GM21825 (cell line): ENCODE measurements around the gene PCTP.

ENCODE experiments used
- ATAC-seq: cut with Tn5 transposase; IDR thresholded peaks from one replicate; pipeline ENCODE4 v1.9.1; 2021; ENCODE audit warnings: mild to moderate bottlenecking, moderate library complexity; ENCODE audit not compliant: unreplicated experiment

PCTP gene

DNA sequence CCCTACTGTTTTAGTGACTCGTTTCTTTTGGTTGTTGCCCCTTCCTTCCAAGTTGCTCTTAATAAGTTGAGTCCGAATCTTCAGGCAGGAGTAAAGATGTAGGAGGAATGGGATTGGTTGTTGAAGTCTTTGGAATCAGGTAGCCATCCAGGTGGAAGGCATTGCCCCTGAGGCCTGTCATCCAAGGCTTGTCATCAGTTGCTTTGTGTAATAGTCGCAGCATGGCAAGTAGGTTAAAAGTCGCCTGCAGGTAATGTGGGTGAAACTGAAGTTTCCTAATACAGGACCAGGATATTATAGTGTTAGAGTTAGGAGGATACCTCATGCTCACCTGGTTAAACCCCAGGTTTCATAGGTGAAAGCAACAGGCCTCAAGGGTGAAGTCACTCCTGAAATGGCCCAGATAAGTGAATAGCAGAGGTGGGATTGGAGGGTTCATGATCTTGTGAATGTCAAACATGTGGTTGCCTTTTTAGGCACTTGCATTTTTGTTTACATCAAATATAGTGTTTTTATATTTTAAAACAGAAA, 934 bp downstream of the PCTP start:
- ATAC-seq = no peak

GRCh38 chr17:55756689-55757088, 5.8 kb downstream of the PCTP start:
- no peak for ATAC-seq

GRCh38 chr17:55757659-55758058, 6.8 kb downstream of the PCTP start:
- ATAC-seq = no peak

- ATAC-seq = no peak
These were observed 7.3 kb downstream of the PCTP start for GRCh38 chr17:55758171-55758570.

DNA sequence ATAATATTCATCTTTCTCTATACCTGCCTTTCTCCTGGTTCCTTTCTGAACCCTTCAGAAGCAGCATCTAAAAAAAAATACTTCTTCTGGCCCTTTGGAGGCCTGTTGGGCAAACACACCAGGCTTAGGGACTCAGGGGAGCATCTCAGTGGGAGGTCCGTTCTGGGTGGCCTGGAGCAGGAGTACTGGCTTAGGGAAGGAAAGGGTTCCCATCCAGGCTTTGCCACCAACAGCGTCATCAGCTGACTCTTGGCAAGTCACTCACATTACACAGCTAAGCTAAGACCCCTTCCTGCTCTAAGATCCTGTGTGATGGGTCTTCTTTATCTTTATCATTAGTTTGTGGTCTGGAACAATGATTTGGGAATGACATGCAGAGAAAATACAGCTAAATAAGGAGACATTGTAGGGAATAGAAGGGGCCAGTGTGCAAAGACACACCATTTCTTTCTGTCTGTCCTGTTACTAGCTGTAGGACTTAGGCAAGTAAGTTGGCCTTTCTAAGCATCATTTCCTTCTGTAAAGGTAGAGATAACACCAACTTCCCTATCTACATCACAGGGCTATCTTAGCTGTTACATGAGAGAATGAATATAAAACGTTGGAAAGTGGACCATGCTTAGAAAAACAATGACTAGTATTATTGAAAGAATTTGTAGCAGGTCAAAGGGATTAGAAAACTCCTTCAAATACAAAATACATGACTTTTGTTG, 9.9 kb downstream of the PCTP start:
- ATAC-seq = no peak

DNA sequence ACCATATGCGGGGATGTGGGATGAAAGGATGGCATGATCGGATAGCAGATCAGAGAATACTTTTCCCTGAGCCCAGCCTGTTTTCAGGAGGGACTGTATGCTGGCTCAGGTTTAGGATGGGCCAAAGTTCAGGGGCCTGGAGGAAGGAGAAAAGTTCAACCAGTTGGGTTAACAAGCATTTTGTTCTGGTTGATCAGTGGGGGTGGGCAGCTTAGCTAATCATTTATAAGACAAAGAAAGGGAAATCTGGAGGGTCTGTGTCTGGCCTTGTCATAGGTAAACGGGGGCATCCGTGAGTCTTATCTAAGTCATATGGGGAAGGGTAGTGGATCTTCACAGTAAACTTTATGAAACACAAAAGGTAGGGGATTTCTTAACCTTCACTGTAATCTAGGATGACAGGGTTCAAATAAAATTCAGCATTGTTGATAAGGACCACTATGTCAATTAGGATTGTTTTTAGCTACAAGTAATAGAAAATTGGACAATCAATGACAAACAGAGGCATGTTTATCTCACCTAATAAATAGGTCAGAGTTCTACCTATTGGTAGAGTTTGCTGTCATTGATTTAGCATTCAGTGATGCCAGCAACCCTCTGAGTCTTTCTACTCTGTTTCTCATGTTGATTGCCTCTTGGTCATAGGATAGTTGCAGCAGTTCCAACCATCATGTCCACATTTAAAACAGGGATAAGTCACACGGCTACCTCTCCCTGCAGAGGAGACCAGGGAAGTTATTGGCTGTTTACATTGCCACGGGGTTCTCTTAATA, 11.4 kb downstream of the PCTP start:
- no peak for ATAC-seq

DNA sequence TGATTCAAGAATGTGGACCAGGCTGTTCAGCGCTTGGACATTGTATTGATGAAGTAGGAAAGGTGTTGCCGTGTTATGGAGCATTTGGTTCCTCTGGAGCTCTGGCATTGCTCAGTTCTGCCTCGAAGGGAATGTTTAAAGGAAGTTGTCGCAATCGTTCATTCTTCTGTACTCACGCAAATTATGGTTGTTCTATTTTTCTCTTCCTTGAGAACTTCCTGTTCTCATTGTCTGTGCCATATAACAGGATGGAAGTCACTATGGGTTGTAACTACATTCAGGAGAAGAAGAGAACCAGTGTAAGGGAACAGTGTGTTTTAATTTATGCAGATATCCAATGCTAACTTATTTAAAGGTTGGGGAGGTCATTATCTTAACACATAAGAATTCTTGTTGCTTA, 13.0 kb downstream of the PCTP start:
- ATAC-seq = no peak

- ATAC-seq = no peak
These were observed 13.8 kb downstream of the PCTP start for GRCh38 chr17:55764610-55765009.

- no peak for ATAC-seq
These were observed 14.6 kb downstream of the PCTP start for GRCh38 chr17:55765472-55765871.

- ATAC-seq = no peak
These were observed 18.2 kb downstream of the PCTP start for GRCh38 chr17:55768936-55769624.

DNA sequence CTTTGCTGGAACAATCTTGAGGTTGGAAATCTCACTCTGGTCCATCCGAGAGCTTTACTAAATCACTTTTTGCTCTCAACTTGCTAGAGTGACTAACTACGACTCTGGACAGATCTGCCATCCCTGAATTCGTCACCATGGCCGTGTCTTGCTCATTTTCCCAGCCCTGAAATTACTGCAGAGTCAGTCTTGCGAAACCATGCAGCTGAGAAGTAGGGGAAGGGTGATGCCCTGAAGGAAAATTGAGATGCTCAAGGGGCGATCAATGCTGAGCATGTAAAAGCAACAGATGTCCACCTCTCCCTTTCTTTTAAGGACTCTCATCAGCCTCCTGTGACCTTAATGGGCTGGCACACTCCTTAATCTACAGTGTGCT, 18.8 kb downstream of the PCTP start:
- ATAC-seq = no peak

DNA sequence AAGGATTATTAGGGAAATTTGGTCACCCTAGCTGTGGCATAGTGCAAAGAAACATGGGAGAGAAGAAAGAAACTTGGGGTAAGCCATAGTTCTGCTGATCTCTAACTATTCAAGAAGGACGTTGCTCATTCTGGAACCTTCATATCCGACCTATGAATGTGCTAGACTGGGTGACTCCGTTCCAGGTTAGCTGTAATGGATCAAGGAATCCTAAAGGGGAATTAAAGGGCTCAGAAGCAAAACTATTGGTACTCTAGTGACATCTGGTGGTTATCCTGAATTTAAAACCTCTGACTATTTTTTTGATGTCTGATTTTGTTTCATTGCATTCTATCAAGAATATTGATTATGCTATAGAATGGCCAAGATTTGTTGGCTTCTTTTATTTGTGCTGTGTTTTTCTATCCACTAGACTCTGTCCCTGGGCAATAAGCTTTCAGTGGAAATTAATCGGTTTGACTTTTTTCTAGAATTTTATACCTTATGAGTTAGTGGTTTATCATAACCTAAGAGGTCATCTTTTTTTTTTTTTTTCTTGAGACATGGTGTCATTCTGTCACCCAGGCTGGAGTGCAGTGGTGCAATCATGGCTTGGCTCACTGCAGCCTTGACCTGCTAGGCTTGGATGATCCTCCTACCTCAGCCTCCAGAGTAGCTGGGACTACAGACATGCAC, 19.5 kb downstream of the PCTP start:
- no peak for ATAC-seq

DNA sequence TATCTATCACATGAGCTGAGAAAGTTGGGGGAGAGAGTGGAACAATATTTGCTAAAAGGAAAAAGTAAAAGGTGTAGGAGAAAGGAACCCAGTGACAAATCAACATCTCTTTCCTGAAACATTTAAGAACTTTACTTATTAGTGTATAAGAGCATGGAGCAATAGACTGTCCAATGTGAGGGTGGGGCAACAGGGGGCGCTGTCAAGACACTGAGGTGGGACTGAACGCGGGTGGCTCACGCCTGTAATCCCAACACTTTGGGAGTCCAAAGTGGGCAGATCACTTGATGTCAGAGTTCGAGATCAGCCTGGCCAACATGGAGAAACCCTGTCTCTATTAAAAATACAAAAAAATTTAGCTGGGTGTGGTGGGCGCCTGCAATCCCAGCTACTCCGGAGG, 21.2 kb downstream of the PCTP start:
- ATAC-seq = no peak

DNA sequence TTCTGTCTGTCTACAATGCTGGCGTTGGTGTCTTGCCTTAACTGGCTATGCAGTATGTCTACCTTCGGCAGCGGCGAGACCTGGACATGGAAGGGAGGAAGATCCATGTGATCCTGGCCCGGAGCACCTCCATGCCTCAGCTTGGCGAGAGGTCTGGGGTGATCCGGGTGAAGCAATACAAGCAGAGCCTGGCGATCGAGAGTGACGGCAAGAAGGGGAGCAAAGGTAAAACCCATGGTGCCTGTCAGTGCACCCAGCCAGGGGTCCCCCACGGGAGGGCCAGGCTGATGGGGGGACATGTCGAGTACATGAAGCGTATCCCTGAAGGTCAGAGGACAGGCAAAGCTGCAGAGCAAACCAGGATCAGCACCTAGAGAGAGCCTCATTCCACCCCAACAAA, 22.8 kb downstream of the PCTP start:
- no peak for ATAC-seq

DNA sequence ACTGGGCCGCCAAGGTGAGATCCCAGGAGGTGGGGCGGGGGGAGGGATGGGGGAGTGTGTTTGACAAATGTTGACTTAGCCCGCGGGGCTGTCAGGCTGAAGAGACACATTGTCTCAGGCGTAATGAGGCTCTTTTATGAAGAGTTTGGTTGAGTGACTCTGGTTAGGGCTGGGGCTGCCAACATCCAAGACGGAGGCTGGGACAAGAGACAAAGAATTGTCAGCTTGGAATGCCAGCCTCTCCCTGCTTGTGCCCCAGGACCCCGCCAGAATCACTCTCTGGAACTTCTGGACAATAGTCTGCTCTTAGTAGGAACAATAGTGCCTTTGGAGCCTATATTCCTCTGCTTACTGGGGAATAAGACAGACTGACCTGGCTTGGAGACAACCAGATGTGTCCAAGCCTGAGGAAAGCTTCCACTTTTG, 24.0 kb downstream of the PCTP start:
- no peak for ATAC-seq

DNA sequence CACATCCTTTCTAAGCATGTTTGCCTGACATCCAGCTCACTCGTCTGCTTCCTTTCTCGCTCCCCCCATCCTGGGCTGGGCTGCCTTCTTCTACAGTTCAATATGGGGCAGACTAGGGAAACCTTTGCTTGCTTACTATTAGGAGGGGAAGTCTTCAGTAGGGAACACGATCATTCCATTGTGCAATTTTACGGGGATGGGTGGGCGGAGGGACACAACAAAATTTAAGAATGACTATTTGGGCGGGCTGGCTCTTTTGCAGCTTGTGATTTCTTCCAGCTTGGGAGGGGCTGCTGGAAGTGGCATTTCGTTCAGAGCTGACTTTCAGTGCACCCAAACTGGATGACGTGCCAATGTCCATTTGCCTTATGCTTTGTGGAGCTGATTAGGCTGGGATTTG, 25.4 kb downstream of the PCTP start:
- no peak for ATAC-seq

DNA sequence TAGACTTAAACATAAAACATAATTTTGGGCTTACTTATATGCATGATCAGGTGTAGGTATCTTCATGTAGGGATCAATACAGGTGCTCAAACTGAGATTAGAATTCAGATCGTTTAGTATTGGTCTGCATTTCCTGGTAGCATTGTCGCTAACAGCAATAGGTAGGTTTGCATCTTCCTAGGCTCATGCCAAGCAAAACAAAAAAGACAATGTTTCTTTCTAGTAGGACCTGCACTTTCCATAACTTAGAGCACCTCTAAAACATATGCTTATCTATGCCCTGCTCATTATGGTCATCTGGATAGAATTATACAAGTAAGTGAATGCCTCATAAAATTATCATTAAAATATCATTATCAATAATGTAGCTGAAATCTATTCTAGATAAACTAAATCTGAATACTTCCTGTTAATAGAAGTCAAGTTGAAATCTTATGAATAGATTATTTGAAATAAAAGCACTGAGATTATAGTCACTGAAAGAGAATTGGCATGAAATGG, 26.7 kb downstream of the PCTP start:
- no peak for ATAC-seq

DNA sequence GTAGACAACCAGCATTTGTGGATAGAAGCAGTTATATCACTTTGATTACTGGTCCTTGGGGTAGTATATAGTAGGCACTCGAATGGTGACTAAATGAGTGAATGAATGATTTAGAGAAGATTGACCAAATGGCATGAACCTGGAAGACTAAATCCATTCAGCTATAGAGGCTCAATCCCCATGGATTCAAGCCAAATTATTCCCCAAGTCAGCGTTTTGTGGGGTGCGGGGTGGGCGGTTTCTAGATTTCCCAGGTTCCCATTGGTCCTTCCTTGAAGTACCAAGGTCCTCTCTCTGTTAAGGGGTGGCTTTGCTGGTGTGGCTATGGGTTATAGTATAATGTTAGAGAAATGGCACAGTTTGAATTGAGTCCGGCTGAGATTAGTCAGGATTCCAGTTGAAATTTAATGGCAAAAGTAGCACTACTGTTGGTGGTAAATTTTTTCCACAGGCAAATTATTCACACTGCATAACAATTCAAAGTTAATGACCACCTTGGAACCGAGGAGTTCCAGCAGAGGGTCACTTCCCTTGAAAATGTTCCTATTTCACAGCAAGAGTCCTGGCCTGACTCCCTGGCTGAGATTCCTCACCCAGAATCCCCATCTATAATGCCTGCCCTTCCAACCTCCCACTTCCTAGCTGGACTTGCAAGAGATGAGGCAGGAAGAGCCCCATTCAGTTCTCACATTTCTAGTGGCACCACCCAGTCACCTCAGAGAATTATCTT, 27.7 kb downstream of the PCTP start:
- no peak for ATAC-seq

- no peak for ATAC-seq
These were observed 32.9 kb downstream of the PCTP start for GRCh38 chr17:55783684-55784245.

DNA sequence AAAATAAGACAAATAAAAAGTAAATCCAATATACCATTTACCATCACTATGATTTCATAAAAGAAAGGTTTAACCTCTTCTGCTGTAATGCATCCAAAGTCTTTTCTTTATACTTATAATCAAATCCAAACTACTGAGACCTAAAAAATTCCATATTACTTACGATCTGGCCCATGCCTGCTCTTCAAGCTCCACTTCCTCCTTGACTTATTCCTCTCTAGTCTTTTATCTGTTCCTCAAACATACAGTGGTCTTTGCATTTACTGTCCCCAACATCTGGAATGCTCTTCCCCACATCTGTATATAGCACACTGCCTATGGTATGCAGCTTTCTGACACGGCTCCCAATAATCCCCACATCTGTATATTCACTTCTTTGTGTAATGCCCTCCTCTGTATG, 33.8 kb downstream of the PCTP start:
- ATAC-seq = no peak
